ENCODE data around the gene LHFPL2. TPM values are rescaled to one million over a fixed set of nuclear protein-coding genes. Genes with fewer than 3 reads are reported as not detected.

LHFPL2 gene
- polyA plus RNA-seq, 3 donors, result 3.7 to 11.6 (median 7.3) TPM

DNA sequence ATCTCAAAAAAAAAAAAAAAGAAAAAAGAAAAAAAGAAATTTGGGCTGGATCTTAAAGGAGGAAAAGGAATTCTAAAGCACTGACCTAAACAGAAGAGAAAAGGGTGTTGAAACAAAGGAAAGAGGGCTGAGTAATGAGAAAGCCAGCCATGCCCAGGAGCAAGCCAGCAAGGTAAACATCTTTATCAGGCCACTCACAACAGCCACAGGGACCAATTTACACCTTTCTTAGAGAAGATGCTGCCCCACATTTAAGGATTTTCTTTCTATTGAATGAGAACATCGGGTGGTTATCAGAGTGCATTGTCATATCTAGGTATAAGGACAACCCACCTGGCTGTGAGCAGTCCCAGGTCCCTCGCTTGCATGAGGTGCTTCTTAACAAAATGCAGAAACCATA, 16.6 kb downstream of the LHFPL2 start:
- no peak overlapping the region for H3K27ac ChIP-seq (ENCODE audit: low read depth in 1 of 2, low read length in 2 of 2)
- no peak overlapping the region for H2AFZ ChIP-seq (ENCODE audit: insufficient read depth, low read depth, low read length, poor library complexity, severe bottlenecking)
- no peak for DNase-seq
- no peak overlapping the region for H3K4me3 ChIP-seq (replicated peaks in 1 of 3; ENCODE audit: low read depth in 2 of 3, low read length in 3 of 3)
- 100% methylated on average over 1 of the region's 2 CpGs for WGBS (ENCODE audit: insufficient coverage)
- intact Hi-C loops (cut with micrococcal nuclease), result no loop called here
- Mint-ChIP-seq H3K27ac (no peak overlapping the region), H3K9me3 (no peaks in the 10 kb centered on the region), H3K27me3 (ENCODE audit: low read depth in 3 of 3) (peaks cover 2 to 5% (median 5%) of the 10 kb centered on the region in 3 donors), H3K4me1 (peaks cover 10% of the 10 kb centered on the region), H3K36me3 (peaks cover 0 to 2% of the 10 kb centered on the region in 2 donors), H3K4me3 (no peak overlapping the region)
- H3K27me3 ChIP-seq (ENCODE audit: control insufficient read depth in 2 of 2, insufficient read depth in 2 of 2, low read length in 2 of 2), result no peaks in the 10 kb centered on the region
- no peaks in the 10 kb centered on the region for H3K79me2 ChIP-seq (ENCODE audit: insufficient read depth, low read length)
- no peaks in the 10 kb centered on the region for H3K4me1 ChIP-seq (ENCODE audit: control insufficient read depth in 1 of 2, insufficient read depth in 2 of 2, low read length in 2 of 2)
- no peaks in the 10 kb centered on the region for H4K20me1 ChIP-seq (ENCODE audit: insufficient read depth, low read length)
- TF ChIP-seq, protein P1, sequence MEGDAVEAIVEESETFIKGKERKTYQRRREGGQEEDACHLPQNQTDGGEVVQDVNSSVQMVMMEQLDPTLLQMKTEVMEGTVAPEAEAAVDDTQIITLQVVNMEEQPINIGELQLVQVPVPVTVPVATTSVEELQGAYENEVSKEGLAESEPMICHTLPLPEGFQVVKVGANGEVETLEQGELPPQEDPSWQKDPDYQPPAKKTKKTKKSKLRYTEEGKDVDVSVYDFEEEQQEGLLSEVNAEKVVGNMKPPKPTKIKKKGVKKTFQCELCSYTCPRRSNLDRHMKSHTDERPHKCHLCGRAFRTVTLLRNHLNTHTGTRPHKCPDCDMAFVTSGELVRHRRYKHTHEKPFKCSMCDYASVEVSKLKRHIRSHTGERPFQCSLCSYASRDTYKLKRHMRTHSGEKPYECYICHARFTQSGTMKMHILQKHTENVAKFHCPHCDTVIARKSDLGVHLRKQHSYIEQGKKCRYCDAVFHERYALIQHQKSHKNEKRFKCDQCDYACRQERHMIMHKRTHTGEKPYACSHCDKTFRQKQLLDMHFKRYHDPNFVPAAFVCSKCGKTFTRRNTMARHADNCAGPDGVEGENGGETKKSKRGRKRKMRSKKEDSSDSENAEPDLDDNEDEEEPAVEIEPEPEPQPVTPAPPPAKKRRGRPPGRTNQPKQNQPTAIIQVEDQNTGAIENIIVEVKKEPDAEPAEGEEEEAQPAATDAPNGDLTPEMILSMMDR (IDR thresholded peaks at IDR 0.05), result no peak
- H3K36me3 ChIP-seq (replicated peaks in 1 of 2; ENCODE audit: control insufficient read depth in 1 of 2, insufficient read depth in 2 of 2, low read length in 2 of 2), result no peaks in the 10 kb centered on the region
- no peak overlapping the region for H3K4me2 ChIP-seq (replicated peaks; ENCODE audit: extremely low read depth, low read length, poor library complexity, severe bottlenecking)
- H3K9me3 ChIP-seq (replicated peaks in 1 of 2; ENCODE audit: control insufficient read depth in 1 of 2, insufficient read depth in 1 of 2, low read length in 2 of 2), result no peaks in the 10 kb centered on the region
- H3K9ac ChIP-seq (ENCODE audit: insufficient read depth, low read length, poor library complexity, severe bottlenecking), result no peak overlapping the region

GRCh38 chr5:78630047-78630446, 18.5 kb downstream of the LHFPL2 start:
- H3K27me3 Mint-ChIP-seq (ENCODE audit: low read depth in 3 of 3), result peaks cover 1 to 6% (median 5%) of the 10 kb centered on the region in 3 donors
- no peak for DNase-seq
- Histone ChIP-seq H3K4me1 (ENCODE audit: control insufficient read depth in 1 of 2, insufficient read depth in 2 of 2, low read length in 2 of 2) (no peaks in the 10 kb centered on the region), H3K79me2 (ENCODE audit: insufficient read depth, low read length) (no peaks in the 10 kb centered on the region), H3K4me2 (replicated peaks; ENCODE audit: extremely low read depth, low read length, poor library complexity, severe bottlenecking) (no peak overlapping the region), H3K9ac (ENCODE audit: insufficient read depth, low read length, poor library complexity, severe bottlenecking) (no peak overlapping the region), H4K20me1 (ENCODE audit: insufficient read depth, low read length) (no peaks in the 10 kb centered on the region), H3K36me3 (replicated peaks in 1 of 2; ENCODE audit: control insufficient read depth in 1 of 2, insufficient read depth in 2 of 2, low read length in 2 of 2) (no peaks in the 10 kb centered on the region), H3K4me3 (replicated peaks in 1 of 3; ENCODE audit: low read depth in 2 of 3, low read length in 3 of 3) (no peak overlapping the region), H3K9me3 (replicated peaks in 1 of 2; ENCODE audit: control insufficient read depth in 1 of 2, insufficient read depth in 1 of 2, low read length in 2 of 2) (no peaks in the 10 kb centered on the region), H2AFZ (ENCODE audit: insufficient read depth, low read depth, low read length, poor library complexity, severe bottlenecking) (no peak overlapping the region), H3K27ac (ENCODE audit: low read depth in 1 of 2, low read length in 2 of 2) (no peak overlapping the region), H3K27me3 (ENCODE audit: control insufficient read depth in 2 of 2, insufficient read depth in 2 of 2, low read length in 2 of 2) (no peaks in the 10 kb centered on the region)
- H3K36me3 Mint-ChIP-seq, result peaks cover 0 to 2% of the 10 kb centered on the region in 2 donors
- no peaks in the 10 kb centered on the region for H3K9me3 Mint-ChIP-seq
- intact Hi-C loops (cut with micrococcal nuclease), result no loop called here
- H3K27ac Mint-ChIP-seq, result no peak overlapping the region
- peaks cover 10% of the 10 kb centered on the region for H3K4me1 Mint-ChIP-seq
- TF ChIP-seq, protein P1 (IDR thresholded peaks at IDR 0.05), result no peak
- H3K4me3 Mint-ChIP-seq, result no peak overlapping the region
- WGBS (ENCODE audit: insufficient coverage), result 95% methylated on average over 6 of the region's 6 CpGs

Data from CD14-positive monocyte (primary cell).